ENCODE results near the gene TADA3.

Gene TADA3

GRCh38 chr3:9748031-9748430 lies 44.2 kb downstream of the TADA3 start:
- TF ChIP-seq CTCF (IDR thresholded peaks at IDR 0.05; ENCODE audit: low read depth, low read length) = no peak
- H3K4me3 ChIP-seq (ENCODE audit: low read depth, low read length) = no peak overlapping the region

- no peak for TF ChIP-seq CTCF (IDR thresholded peaks at IDR 0.05; ENCODE audit: low read depth, low read length)
- no peak overlapping the region for H3K4me3 ChIP-seq (ENCODE audit: low read depth, low read length)
Observed at GRCh38 chr3:9747267-9747666, 45.0 kb downstream of the TADA3 start.

GRCh38 chr3:9746330-9746729 lies 45.9 kb downstream of the TADA3 start:
- no peak for TF ChIP-seq CTCF (IDR thresholded peaks at IDR 0.05; ENCODE audit: low read depth, low read length)

GRCh38 chr3:9745521-9745920 lies 46.8 kb downstream of the TADA3 start:
- no peak for TF ChIP-seq CTCF (IDR thresholded peaks at IDR 0.05; ENCODE audit: low read depth, low read length)
- H3K4me3 ChIP-seq (ENCODE audit: low read depth, low read length) = no peak overlapping the region

More at GRCh38 chr3:9746330-9746729, 45.9 kb downstream of the TADA3 start:
- no peak overlapping the region for H3K4me3 ChIP-seq (ENCODE audit: low read depth, low read length)

- no peak for TF ChIP-seq CTCF (IDR thresholded peaks at IDR 0.05; ENCODE audit: low read depth, low read length)
- H3K4me3 ChIP-seq (ENCODE audit: low read depth, low read length) = no peak overlapping the region
Observed at GRCh38 chr3:9744162-9744561, 48.1 kb downstream of the TADA3 start.

- no peak overlapping the region for H3K4me3 ChIP-seq (ENCODE audit: low read depth, low read length)
- TF ChIP-seq CTCF (IDR thresholded peaks at IDR 0.05; ENCODE audit: low read depth, low read length) = no peak
Observed at GRCh38 chr3:9743548-9743947, 48.7 kb downstream of the TADA3 start.

GRCh38 chr3:9742560-9742959 lies 49.7 kb downstream of the TADA3 start:
- TF ChIP-seq CTCF (IDR thresholded peaks at IDR 0.05; ENCODE audit: low read depth, low read length) = no peak
- H3K4me3 ChIP-seq (ENCODE audit: low read depth, low read length) = no peak overlapping the region

All from WI38 (cell line).